ENCODE data around the gene USP16. TPM values are rescaled to one million over a fixed set of nuclear protein-coding genes. Genes with fewer than 3 reads are reported as not detected.
A peak's percentile ranks its signal among the peaks of the same experiment; 100 is the strongest.
"Not testable (repeated sequence)": the region's sequence is repeated elsewhere in the genome, so short reads cannot be mapped to it uniquely, and the experiment has no call there.

The USP16 gene
- total RNA-seq = 10 to 100 TPM; 21.4 to 41.0 (median 32.7) TPM

GRCh38 chr21:29024474-29025327 lies at the start of gene USP16:
TSS of gene USP16 (plus strand) at chr21:29024668. CDS start at chr21:29027914, 3,246 bp downstream.
- peak; percentile 92 to 99 (median 98) for ATAC-seq (replicated peaks in 6 of 8)
- WGBS, 10 experiments = 0 to 3% (median 0%) methylated on average over 1 to 15 of the region's 48 CpGs; no CpG with 5 or more reads in 1 of the 10 experiments
- Histone ChIP-seq H3K4me3 (peak within 1 kb of the TSS; percentile 59 to 89 (median 80)), H3K27ac (peak within 1 kb of the TSS; percentile 97 to 100), H3K4me1 (replicated peaks in 1 of 2) (peaks cover 10 to 13% of the 10 kb centered on the region in 2 donors)
- in situ Hi-C loops (cut with MboI; ENCODE audit: low pct_unique_long_range_greater_than_20kb in 2 of 9, low sequenced_read_pairs in 9 of 9, unreplicated experiment in 9 of 9) = no loop called here

- Histone ChIP-seq H3K4me3 (no peak overlapping the region), H3K27ac (no peak overlapping the region), H3K4me1 (replicated peaks in 1 of 2) (no peaks in the 10 kb centered on the region)
- in situ Hi-C loops (cut with MboI; ENCODE audit: low pct_unique_long_range_greater_than_20kb in 2 of 9, low sequenced_read_pairs in 9 of 9, unreplicated experiment in 9 of 9) = no loop called here
- 0 to 100% (median 67%) methylated on average over 1 to 3 of the region's 3 CpGs; no CpG with 5 or more reads in 1 of the 10 experiments for WGBS, 10 experiments
- ATAC-seq (replicated peaks in 6 of 8) = peak in 3 of 8 experiments; percentile 78 to 93 (median 92)
Measured at GRCh38 chr21:28975397-28975796, 49.1 kb upstream of the USP16 start.

- in situ Hi-C loops (cut with MboI; ENCODE audit: low pct_unique_long_range_greater_than_20kb in 2 of 9, low sequenced_read_pairs in 9 of 9, unreplicated experiment in 9 of 9) = no loop called here
- 86 to 100% (median 89%) methylated on average over 1 of the region's 1 CpG; no CpG with 5 or more reads in 5 of the 10 experiments for WGBS, 10 experiments
- H3K27ac ChIP-seq = no peak overlapping the region
Measured at GRCh38 chr21:28979092-28979491, 45.4 kb upstream of the USP16 start.

DNA sequence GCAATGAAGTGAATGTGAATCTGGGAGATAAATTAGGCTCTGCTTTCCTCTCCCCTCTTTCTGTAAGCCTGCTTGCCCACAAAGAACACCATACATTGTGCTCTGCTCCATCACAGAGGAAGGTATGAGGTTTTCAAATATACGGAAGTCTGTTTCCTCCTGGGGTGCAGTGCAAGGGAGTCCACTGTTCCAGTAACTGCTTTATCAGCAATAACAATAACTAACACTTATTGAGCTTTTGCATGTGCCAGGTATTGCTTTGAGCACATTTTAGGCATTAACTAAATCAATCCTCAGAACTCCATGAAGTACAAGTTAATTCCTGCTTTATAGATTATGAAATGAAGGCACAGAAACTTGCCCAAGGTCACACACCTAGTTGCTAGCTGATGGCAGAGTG lies 41.8 kb upstream of the USP16 start:
- no peak overlapping the region for H3K27ac ChIP-seq
- in situ Hi-C loops (cut with MboI; ENCODE audit: low pct_unique_long_range_greater_than_20kb in 2 of 9, low sequenced_read_pairs in 9 of 9, unreplicated experiment in 9 of 9) = no loop called here
- no peak overlapping the region for H3K4me3 ChIP-seq
- H3K4me1 ChIP-seq (replicated peaks in 1 of 2) = no peaks in the 10 kb centered on the region
- WGBS, 10 experiments = 100% methylated on average over 1 of the region's 1 CpG; no CpG with 5 or more reads in 7 of the 10 experiments
- no peak for ATAC-seq (replicated peaks in 6 of 8)

More at GRCh38 chr21:28979092-28979491, 45.4 kb upstream of the USP16 start:
- no peaks in the 10 kb centered on the region for H3K4me1 ChIP-seq (replicated peaks in 1 of 2)
- H3K4me3 ChIP-seq = no peak overlapping the region
- no peak for ATAC-seq (replicated peaks in 6 of 8)

DNA sequence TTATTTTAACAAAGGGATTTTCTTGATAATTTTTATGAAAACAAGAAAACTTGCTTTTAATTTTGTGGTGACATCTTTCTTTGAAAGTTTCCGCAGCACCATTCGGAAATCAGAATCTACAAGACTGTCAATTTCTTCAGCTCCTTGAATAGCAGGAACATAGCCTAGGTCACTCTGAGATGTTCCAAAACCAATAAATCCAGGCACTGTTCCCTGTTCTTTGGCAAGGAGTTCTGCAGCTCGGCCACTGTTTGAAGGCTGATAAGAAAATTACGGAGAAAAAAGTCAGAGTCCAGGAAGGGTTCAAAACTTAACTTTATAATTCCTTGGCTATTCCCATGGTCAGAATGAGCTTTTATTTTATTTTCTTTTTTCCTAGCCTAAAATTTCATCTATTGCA lies 37.8 kb upstream of the USP16 start:
- Histone ChIP-seq H3K27ac (no peak overlapping the region), H3K4me3 (no peak overlapping the region), H3K4me1 (replicated peaks in 1 of 2) (peaks cover 0 to 6% of the 10 kb centered on the region in 2 donors)
- in situ Hi-C loops (cut with MboI; ENCODE audit: low pct_unique_long_range_greater_than_20kb in 2 of 9, low sequenced_read_pairs in 9 of 9, unreplicated experiment in 9 of 9) = no loop called here
- 83 to 100% (median 94%) methylated on average over 1 to 4 of the region's 4 CpGs for WGBS, 10 experiments
- ATAC-seq (replicated peaks in 6 of 8) = no peak

DNA sequence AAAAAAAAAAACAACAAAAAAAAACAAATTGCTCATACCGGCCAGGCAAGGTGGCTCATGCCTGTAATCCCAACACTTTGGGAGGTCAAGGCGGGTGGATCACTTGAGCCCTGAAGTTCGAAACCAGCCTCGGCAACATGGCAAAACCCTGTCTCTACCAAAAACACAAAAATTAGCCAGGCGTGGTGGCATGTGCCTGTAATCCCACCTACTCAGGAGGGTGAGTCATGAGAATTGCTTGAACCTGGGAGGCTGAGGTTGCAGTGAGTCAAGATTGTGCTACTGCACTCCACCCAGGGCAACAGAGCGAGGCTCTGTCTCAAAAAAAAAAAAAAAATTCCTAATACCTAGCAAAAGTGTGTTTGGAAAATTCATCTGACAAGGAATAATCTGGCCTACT lies 36.3 kb upstream of the USP16 start:
- not testable (repeated sequence) for ATAC-seq (replicated peaks in 6 of 8)

DNA sequence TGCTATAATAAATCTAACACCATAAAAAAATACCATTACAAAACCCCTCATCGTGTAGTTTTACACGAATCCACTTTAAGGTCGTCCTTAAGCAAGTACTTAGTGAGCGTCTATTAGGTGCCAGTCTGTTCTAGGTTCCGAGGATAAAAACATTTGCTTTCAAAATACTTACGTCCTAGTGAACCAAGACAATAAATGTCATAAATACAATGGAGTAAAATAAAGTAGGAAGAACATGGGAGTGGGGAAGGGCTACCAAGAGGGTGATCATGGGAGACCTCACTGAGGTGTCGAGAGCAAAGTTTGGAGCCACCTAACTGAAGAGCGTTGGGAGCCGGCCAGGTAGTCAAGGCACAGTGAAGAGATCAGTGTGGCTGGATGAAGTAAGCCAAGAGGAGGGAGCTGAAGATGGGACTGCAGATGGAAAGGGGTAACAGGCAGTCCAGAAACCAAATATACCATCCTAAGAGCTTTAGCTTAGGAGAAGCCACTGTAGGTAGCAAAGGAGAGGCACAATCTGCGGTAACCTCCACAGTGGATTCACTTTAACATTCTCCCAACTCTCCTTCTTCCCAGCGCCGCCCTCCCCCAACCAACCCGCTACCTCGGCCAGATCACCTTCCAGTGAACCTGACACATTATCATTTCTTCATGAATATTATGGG lies 32.5 kb upstream of the USP16 start:
- in situ Hi-C loops (cut with MboI; ENCODE audit: low pct_unique_long_range_greater_than_20kb in 2 of 9, low sequenced_read_pairs in 9 of 9, unreplicated experiment in 9 of 9) = no loop called here
- Histone ChIP-seq H3K27ac (peak overlapping the region; percentile 82 to 96), H3K4me3 (peak overlapping the region; percentile 73 to 97 (median 85)), H3K4me1 (replicated peaks in 1 of 2) (peaks cover 3 to 14% of the 10 kb centered on the region in 2 donors)
- peak in 1 of 8 experiments; percentile 0 for ATAC-seq (replicated peaks in 6 of 8)
- WGBS, 10 experiments = 0 to 29% (median 9%) methylated on average over 3 to 10 of the region's 14 CpGs; no CpG with 5 or more reads in 1 of the 10 experiments

More for the DNA sequence above, 36.3 kb upstream of the USP16 start:
- in situ Hi-C loops (cut with MboI; ENCODE audit: low pct_unique_long_range_greater_than_20kb in 2 of 9, low sequenced_read_pairs in 9 of 9, unreplicated experiment in 9 of 9); H3K4me3 ChIP-seq; H3K27ac ChIP-seq; H3K4me1 ChIP-seq (replicated peaks in 1 of 2): not testable (repeated sequence)
- 14 to 100% (median 95%) methylated on average over 1 to 6 of the region's 6 CpGs; no CpG with 5 or more reads in 3 of the 10 experiments for WGBS, 10 experiments

DNA sequence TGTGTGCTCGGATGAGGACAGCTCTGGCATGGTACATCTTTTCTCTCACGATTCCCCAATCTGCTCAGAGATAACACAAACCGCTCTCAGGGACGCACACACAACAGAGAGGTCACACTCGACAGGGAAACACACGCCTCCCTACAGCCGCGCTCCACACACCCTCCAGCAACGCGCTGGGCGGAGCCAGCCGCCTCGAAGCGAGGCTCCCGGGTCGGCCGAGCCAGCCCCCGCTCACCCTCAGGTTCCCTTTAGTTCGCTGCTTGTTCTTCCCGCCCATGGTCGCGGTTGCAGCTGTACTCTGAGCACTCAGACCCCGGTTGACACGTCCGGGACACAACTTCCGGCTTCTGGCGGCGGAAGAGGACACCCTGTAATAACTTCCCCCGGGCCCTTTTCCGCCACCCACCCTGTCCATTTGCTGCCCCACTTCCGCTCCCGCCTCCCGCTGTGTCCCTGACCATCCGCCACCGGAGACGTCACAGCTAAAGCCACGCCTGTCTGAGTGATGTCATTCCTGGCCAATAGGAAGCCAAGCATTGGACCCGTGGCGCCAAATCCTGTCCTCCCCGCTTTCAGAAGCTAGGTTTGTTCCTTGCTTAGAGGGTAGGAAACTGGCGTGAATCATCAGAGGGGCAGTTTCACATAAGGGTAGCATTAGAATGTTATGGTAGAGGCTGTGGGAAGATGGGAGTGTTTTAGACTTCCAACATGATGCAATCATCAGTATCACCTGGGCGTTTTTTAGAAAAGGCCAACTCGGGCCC lies 31.8 kb upstream of the USP16 start, which contains the start of gene LTN1:
Gene LTN1, minus strand, starts transcription at position 352 of the 767 bp plus-strand sequence. Its CDS starts 72 bp downstream, at position 280.
- H3K4me1 ChIP-seq (replicated peaks in 1 of 2) = peaks cover 3 to 14% of the 10 kb centered on the region in 2 donors
- ATAC-seq (replicated peaks in 6 of 8) = peak; percentile 93 to 99 (median 98)
- H3K27ac ChIP-seq = peak within 1 kb of the TSS; percentile 82 to 96
- peak within 1 kb of the TSS; percentile 73 to 97 (median 85) for H3K4me3 ChIP-seq
- in situ Hi-C loops (cut with MboI; ENCODE audit: low pct_unique_long_range_greater_than_20kb in 2 of 9, low sequenced_read_pairs in 9 of 9, unreplicated experiment in 9 of 9) = no loop called here
- WGBS, 10 experiments = 0 to 10% (median 2%) methylated on average over 2 to 17 of the region's 43 CpGs; no CpG with 5 or more reads in 4 of the 10 experiments

DNA sequence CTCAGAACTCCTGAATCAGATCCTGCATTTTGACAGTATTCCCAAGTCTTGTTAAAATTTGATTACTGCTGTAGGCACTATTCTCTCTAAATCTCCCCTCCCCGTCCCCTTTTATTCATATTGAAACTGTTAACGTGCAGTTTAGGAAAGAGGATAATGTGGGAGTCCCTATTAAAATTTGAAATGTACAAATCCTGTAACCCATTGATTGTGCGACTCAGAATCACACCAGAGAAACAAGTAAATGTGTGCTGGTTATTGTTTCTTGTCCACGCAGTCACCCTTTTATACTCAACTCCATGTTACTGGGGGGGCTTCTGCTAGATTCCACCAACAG lies 31.2 kb upstream of the USP16 start:
- Histone ChIP-seq H3K4me1 (replicated peaks in 1 of 2) (peaks cover 3 to 14% of the 10 kb centered on the region in 2 donors), H3K4me3 (peak overlapping the region; percentile 29 to 97 (median 81)), H3K27ac (peak overlapping the region; percentile 75 to 84)
- in situ Hi-C loops (cut with MboI; ENCODE audit: low pct_unique_long_range_greater_than_20kb in 2 of 9, low sequenced_read_pairs in 9 of 9, unreplicated experiment in 9 of 9) = no loop called here
- no peak for ATAC-seq (replicated peaks in 6 of 8)
- 20 to 79% (median 46%) methylated on average over 2 to 4 of the region's 4 CpGs; no CpG with 5 or more reads in 1 of the 10 experiments for WGBS, 10 experiments

DNA sequence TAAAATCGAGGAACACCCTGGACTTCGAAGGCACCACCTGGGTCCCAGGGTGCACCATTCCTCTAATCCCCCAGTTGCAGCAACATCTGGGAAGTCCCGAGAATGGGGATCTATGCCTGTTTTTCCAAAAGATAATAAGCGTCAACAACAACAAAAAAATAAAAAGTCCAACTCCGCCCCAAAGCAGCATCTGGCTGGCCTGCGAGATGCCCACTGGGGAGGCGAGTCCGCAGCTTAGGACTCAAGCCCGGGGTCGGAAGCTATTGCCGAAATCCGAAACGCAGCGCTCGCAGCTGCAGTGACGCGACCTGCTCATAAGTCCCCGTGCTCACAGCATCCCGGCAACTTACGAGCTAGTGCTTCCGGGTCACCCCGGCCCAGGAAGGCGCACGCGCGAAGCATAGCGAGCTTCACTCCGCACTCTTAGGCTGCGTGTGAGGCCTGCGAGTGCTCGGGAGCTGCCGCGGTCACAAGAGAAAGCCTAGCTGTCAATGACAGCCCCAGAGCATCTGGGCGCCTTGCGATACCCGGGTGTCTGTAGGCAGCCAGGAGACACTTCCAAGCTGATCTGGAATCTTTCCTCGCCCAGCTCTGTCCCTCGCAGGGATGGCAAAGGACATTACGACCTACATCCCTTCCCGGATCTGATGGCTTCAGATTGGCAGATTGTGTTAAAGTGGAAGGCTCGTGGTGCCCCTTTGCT lies 21.9 kb upstream of the USP16 start:
- peak; percentile 98 to 100 (median 100) for ATAC-seq (replicated peaks in 6 of 8)
- in situ Hi-C loops (cut with MboI; ENCODE audit: low pct_unique_long_range_greater_than_20kb in 2 of 9, low sequenced_read_pairs in 9 of 9, unreplicated experiment in 9 of 9) = no loop called here
- WGBS, 10 experiments = 0 to 15% (median 7%) methylated on average over 1 to 9 of the region's 41 CpGs; no CpG with 5 or more reads in 3 of the 10 experiments

GRCh38 chr21:29005696-29006095 lies 18.8 kb upstream of the USP16 start:
- no peak overlapping the region for H3K27ac ChIP-seq
- 63 to 100% (median 96%) methylated on average over 1 to 6 of the region's 6 CpGs; no CpG with 5 or more reads in 4 of the 10 experiments for whole genome bisulfite sequencing, 10 experiments
- no peak for ATAC-seq (replicated peaks in 6 of 8)
- no peak overlapping the region for H3K4me3 ChIP-seq
- peaks cover 8 to 10% of the 10 kb centered on the region in 2 donors for H3K4me1 ChIP-seq (replicated peaks in 1 of 2)
- in situ Hi-C loops (cut with MboI; ENCODE audit: low pct_unique_long_range_greater_than_20kb in 2 of 9, low sequenced_read_pairs in 9 of 9, unreplicated experiment in 9 of 9) = no loop called here

More for the DNA sequence above, 21.9 kb upstream of the USP16 start:
- Histone ChIP-seq H3K4me1 (replicated peaks in 1 of 2) (peaks cover 2 to 9% of the 10 kb centered on the region in 2 donors), H3K4me3 (peak overlapping the region; percentile 48 to 67 (median 56)), H3K27ac (peak overlapping the region; percentile 86 to 95)

- WGBS, 10 experiments = 30 to 100% (median 82%) methylated on average over 1 to 3 of the region's 3 CpGs; no CpG with 5 or more reads in 2 of the 10 experiments
- H3K27ac ChIP-seq = no peak overlapping the region
Measured at GRCh38 chr21:29007135-29007534, 17.3 kb upstream of the USP16 start.

More at GRCh38 chr21:29007135-29007534, 17.3 kb upstream of the USP16 start:
- H3K4me1 ChIP-seq (replicated peaks in 1 of 2) = peaks cover 8 to 10% of the 10 kb centered on the region in 2 donors
- no peak overlapping the region for H3K4me3 ChIP-seq
- in situ Hi-C loops (cut with MboI; ENCODE audit: low pct_unique_long_range_greater_than_20kb in 2 of 9, low sequenced_read_pairs in 9 of 9, unreplicated experiment in 9 of 9) = no loop called here
- ATAC-seq (replicated peaks in 6 of 8) = no peak

Measured in motor neuron (in vitro differentiated cells).